Activated naive CD4-positive, alpha-beta T cell treated with anti-CD3 and anti-CD28 coated beads, Interleukin-2, amount 50 U/mL, for 72 hours (primary cell): Measurements from ENCODE around the gene THSD7A. TPM values are rescaled to one million over a fixed set of nuclear protein-coding genes. Genes with fewer than 3 reads are reported as not detected.

Source experiments
- ATAC-seq, 2 donors: fragments of 150-1000 bp; cut with Tn5 transposase; 2 replicates each; pipeline ENCODE4 v1.10.0; 2021; ENCODE audit warnings: mild to moderate bottlenecking in 2 of 2, moderate library complexity in 2 of 2
- DNase-seq, 2 donors: peaks; one replicate each; pipeline ENCODE4 v3.0.0; 2021 to 2022; ENCODE audit warnings: low spot score in 2 of 2
- H3K27ac Mint-ChIP-seq, 2 donors: one replicate each; pipeline ENCODE4 v1.8.0; 2022; ENCODE audit warnings: mild to moderate bottlenecking in 2 of 2, mixed read lengths in 2 of 2
- H3K36me3 Mint-ChIP-seq, 2 donors: one replicate each; pipeline ENCODE4 v1.8.0; 2022; ENCODE audit warnings: mixed read lengths in 2 of 2
- H3K9me3 Mint-ChIP-seq, 2 donors: one replicate each; pipeline ENCODE4 v1.8.0; 2022; ENCODE audit warnings: mixed read lengths in 2 of 2
- total RNA-seq, 2 donors: library from RNA; stranded (reverse); gene quantifications; one replicate each; pipeline ENCODE4 v1.2.3, GENCODE V29; 2022

Gene THSD7A
- total RNA-seq, 2 donors from 2014 or later: 0.02 TPM; not detected in 1

DNA sequence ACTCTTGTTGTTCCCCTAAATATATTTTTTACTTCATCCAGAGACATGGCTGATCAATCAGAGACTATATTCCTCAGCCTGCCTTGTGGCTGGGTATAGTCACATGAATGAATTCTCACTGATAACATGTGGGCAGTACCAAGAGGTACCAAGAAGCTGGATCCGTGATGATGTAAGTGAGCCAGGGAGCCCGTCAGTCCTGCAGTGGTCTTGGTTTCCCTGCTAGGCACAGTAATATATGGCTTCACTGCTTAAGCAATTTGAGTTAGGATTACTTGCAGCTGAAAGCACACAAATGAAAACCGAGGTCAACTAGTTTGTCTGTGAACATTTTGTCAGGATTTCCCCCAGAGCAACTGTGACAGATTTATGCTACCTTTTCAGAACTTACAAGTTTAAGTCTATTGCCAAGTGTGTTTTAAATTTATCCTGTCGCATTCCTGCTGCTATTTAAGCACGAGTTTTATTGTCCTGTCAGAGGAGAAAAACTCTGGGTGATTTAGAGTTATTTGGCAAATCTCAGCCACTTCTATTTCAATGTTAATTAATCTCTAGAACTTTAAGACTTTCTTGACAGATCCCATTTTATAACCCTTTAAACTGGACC lies 476.5 kb downstream of the THSD7A start:
- Mint-ChIP-seq H3K9me3 (no peaks in the 10 kb centered on the region), H3K27ac (no peak overlapping the region), H3K36me3 (no peaks in the 10 kb centered on the region)
- ATAC-seq (no peak), DNase-seq (no peak)

- H3K9me3 Mint-ChIP-seq: no peaks in the 10 kb centered on the region
- no peak overlapping the region for H3K27ac Mint-ChIP-seq
- no peak for DNase-seq
- ATAC-seq: no peak
- no peaks in the 10 kb centered on the region for H3K36me3 Mint-ChIP-seq
Observed at GRCh38 chr7:11346302-11346701, 485.7 kb downstream of the THSD7A start.

- Mint-ChIP-seq H3K27ac (no peak overlapping the region), H3K9me3 (no peaks in the 10 kb centered on the region), H3K36me3 (no peaks in the 10 kb centered on the region)
- no peak for DNase-seq
- no peak for ATAC-seq
Observed at GRCh38 chr7:11345621-11346020, 486.4 kb downstream of the THSD7A start.

GRCh38 chr7:11343818-11344413 lies 488.1 kb downstream of the THSD7A start:
- Mint-ChIP-seq H3K27ac (no peak overlapping the region), H3K36me3 (no peaks in the 10 kb centered on the region), H3K9me3 (no peaks in the 10 kb centered on the region)
- ATAC-seq (no peak), DNase-seq (peak in 1 of 2 donors; percentile 6)

GRCh38 chr7:11343136-11343535 lies 488.9 kb downstream of the THSD7A start:
- ATAC-seq (no peak), DNase-seq (no peak)
- Mint-ChIP-seq H3K36me3 (no peaks in the 10 kb centered on the region), H3K9me3 (no peaks in the 10 kb centered on the region), H3K27ac (no peak overlapping the region)

- DNase-seq (no peak), ATAC-seq (no peak)
- Mint-ChIP-seq H3K9me3 (no peaks in the 10 kb centered on the region), H3K36me3 (no peaks in the 10 kb centered on the region), H3K27ac (no peak overlapping the region)
Observed at GRCh38 chr7:11341285-11341944, 490.6 kb downstream of the THSD7A start.

DNA sequence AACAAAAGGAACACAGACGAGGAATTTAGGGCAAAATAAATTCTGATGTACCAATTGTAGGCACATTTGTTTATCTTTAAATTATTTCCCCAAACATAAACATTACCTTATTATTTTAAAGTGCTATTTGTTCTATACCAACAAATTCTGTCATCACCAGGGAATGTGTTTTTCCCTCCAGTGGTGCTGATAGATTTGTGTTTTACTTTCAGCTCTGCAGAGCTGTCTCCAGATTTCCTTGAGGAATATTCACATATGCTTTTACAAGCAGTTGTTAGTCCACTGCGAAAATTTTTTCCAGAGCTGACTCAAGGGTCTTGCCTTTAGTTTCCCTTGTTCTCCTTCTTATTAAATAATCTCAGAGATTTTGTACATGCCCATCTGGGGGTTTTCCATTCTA lies 495.6 kb downstream of the THSD7A start:
- ATAC-seq: no peak
- Mint-ChIP-seq H3K36me3 (no peaks in the 10 kb centered on the region), H3K9me3 (no peaks in the 10 kb centered on the region), H3K27ac (no peak overlapping the region)
- no peak for DNase-seq

- ATAC-seq (no peak), DNase-seq (no peak)
- H3K9me3 Mint-ChIP-seq: no peaks in the 10 kb centered on the region
- no peak overlapping the region for H3K27ac Mint-ChIP-seq
- no peaks in the 10 kb centered on the region for H3K36me3 Mint-ChIP-seq
Observed at GRCh38 chr7:11335947-11336346, 496.1 kb downstream of the THSD7A start.

- Mint-ChIP-seq H3K9me3 (no peaks in the 10 kb centered on the region), H3K27ac (no peak overlapping the region), H3K36me3 (no peaks in the 10 kb centered on the region)
- no peak for DNase-seq
- no peak for ATAC-seq
Observed at GRCh38 chr7:11332865-11333228, 499.2 kb downstream of the THSD7A start.

GRCh38 chr7:11332186-11332864 lies 499.7 kb downstream of the THSD7A start:
- no peak overlapping the region for H3K27ac Mint-ChIP-seq
- peak; percentile 39 to 56 for ATAC-seq
- no peak for DNase-seq
- H3K9me3 Mint-ChIP-seq: no peaks in the 10 kb centered on the region
- no peaks in the 10 kb centered on the region for H3K36me3 Mint-ChIP-seq

GRCh38 chr7:11331128-11332102 lies 500.6 kb downstream of the THSD7A start:
- Mint-ChIP-seq H3K9me3 (no peaks in the 10 kb centered on the region), H3K36me3 (no peaks in the 10 kb centered on the region), H3K27ac (no peak overlapping the region)
- ATAC-seq (no peak), DNase-seq (no peak)

DNA sequence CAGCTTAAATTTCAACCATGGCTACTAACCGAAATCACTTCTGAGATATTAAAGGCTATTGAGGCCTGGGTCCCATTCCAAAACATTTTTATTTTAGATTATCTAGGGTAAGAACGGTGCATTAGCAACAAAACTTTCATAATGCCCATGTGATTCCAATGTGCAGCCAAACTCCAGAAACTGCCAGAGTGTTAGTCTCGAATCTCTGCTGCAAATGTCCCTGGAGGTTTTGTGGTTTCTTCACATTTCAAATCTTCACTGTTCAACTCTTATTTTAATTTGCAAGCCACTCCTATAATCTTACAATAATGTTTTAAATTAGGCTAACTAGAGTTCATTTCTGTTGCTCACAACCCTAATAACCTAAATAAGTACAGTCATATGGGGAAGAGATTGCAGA lies 501.3 kb downstream of the THSD7A start:
- no peak for DNase-seq
- no peak overlapping the region for H3K27ac Mint-ChIP-seq
- H3K36me3 Mint-ChIP-seq: no peaks in the 10 kb centered on the region
- H3K9me3 Mint-ChIP-seq: no peaks in the 10 kb centered on the region
- ATAC-seq: no peak

DNA sequence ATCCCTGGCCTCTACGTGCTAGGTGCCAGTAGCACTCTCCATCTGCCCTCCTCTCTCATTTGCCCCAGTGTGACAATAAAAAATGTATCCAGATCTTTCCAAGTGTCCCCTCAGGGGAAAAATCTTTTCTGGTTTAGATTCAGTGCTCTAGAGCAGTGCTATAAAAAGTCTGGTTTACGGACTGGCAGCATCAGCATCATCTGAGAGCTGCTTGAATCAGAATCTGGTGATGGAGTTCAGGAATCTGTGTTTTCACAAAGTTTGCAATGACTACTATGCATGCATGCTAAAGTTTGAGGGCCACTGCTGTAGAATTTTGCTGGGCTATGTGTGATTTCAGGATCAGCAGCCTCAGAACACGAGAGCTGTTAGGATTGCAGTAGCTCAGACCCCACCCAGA lies 501.8 kb downstream of the THSD7A start:
- H3K36me3 Mint-ChIP-seq: no peaks in the 10 kb centered on the region
- no peak overlapping the region for H3K27ac Mint-ChIP-seq
- H3K9me3 Mint-ChIP-seq: no peaks in the 10 kb centered on the region
- DNase-seq (no peak), ATAC-seq (no peak)

GRCh38 chr7:11329626-11330025 lies 502.4 kb downstream of the THSD7A start:
- H3K27ac Mint-ChIP-seq: no peak overlapping the region
- no peaks in the 10 kb centered on the region for H3K9me3 Mint-ChIP-seq
- no peak for ATAC-seq
- DNase-seq: no peak
- H3K36me3 Mint-ChIP-seq: no peaks in the 10 kb centered on the region

GRCh38 chr7:11328309-11328708 lies 503.7 kb downstream of the THSD7A start:
- ATAC-seq (no peak), DNase-seq (no peak)
- H3K36me3 Mint-ChIP-seq: no peaks in the 10 kb centered on the region
- no peak overlapping the region for H3K27ac Mint-ChIP-seq
- H3K9me3 Mint-ChIP-seq: no peaks in the 10 kb centered on the region

DNA sequence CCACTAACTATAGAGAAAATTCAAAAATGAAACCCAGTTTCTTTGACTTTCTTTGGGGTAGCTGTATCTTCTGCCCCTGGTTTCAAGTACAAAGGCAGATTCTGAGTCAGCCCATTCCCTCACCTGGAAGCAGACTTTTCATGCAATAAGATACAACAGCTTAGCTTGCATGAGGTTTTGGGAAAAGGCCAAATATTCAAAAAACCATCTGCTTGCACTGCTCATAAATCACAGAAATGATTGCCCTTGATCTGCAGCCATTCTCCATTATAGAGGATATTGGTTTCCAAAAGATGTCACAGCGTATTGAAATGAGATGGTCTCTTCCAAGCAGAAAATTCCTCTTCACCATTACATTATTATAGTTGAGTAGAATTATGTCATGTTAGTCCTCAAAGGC lies 504.4 kb downstream of the THSD7A start:
- ATAC-seq (no peak), DNase-seq (no peak)
- Mint-ChIP-seq H3K36me3 (no peaks in the 10 kb centered on the region), H3K9me3 (no peaks in the 10 kb centered on the region), H3K27ac (no peak overlapping the region)
